HEK293 (cell line): Measurements from ENCODE around the gene OLFM2.

Experiments
- EGR2 ChIP-seq: fragments of 450-650 bp; formaldehyde crosslinking; IDR thresholded peaks from 2 replicates; pipeline ENCODE4 v1.5.1; 2016; ENCODE audit warnings: low read depth, missing biosample characterization, missing genetic modification characterization
- KLF10 ChIP-seq: fragments of 450-650 bp; IDR thresholded peaks from 2 replicates; pipeline ENCODE4 v1.5.1; 2018; ENCODE audit warnings: missing biosample characterization, mild to moderate bottlenecking, missing genetic modification characterization
- PATZ1 ChIP-seq: fragments of 450-650 bp; formaldehyde crosslinking; IDR thresholded peaks from 2 replicates; pipeline ENCODE4 v1.5.1; 2016; ENCODE audit warnings: missing biosample characterization, missing genetic modification characterization
- PRDM1 ChIP-seq: fragments of 450-650 bp; formaldehyde crosslinking; IDR thresholded peaks from 2 replicates; pipeline ENCODE4; 2016; ENCODE audit warnings: missing biosample characterization, missing genetic modification characterization
- SCRT2 ChIP-seq: fragments of 450-650 bp; formaldehyde crosslinking; IDR thresholded peaks from 2 replicates; pipeline ENCODE4 v1.5.1; 2016; ENCODE audit warnings: missing biosample characterization, missing genetic modification characterization
- YY1 ChIP-seq: fragments of 450-650 bp; formaldehyde crosslinking; IDR thresholded peaks from 2 replicates; pipeline ENCODE4 v1.5.1; 2018; ENCODE audit warnings: missing biosample characterization, missing genetic modification characterization
- ZBTB10 ChIP-seq: fragments of 450-650 bp; formaldehyde crosslinking; IDR thresholded peaks from 2 replicates; pipeline ENCODE4 v1.5.1; 2016; ENCODE audit warnings: missing biosample characterization, missing genetic modification characterization
- ZBTB21 ChIP-seq: fragments of 450-650 bp; formaldehyde crosslinking; IDR thresholded peaks from 2 replicates; pipeline ENCODE4 v1.5.1; 2017; ENCODE audit warnings: missing biosample characterization, missing genetic modification characterization
- ZBTB6 ChIP-seq: fragments of 450-650 bp; formaldehyde crosslinking; IDR thresholded peaks from 2 replicates; pipeline ENCODE4 v1.5.1; 2017; ENCODE audit warnings: missing biosample characterization, missing genetic modification characterization
- ZFP3 ChIP-seq: fragments of 450-650 bp; formaldehyde crosslinking; IDR thresholded peaks from 2 replicates; pipeline ENCODE4 v1.5.1; 2016; ENCODE audit warnings: low read depth, missing biosample characterization, missing genetic modification characterization
- ZNF121 ChIP-seq: fragments of 450-650 bp; formaldehyde crosslinking; IDR thresholded peaks from 2 replicates; pipeline ENCODE4 v1.5.1; 2016; ENCODE audit warnings: missing biosample characterization, missing genetic modification characterization
- ZNF138 ChIP-seq: fragments of 450-650 bp; formaldehyde crosslinking; IDR thresholded peaks from 2 replicates; pipeline ENCODE4 v1.5.1; 2016; ENCODE audit warnings: missing biosample characterization, missing genetic modification characterization, borderline replicate concordance
- ZNF146 ChIP-seq: fragments of 450-650 bp; formaldehyde crosslinking; IDR thresholded peaks from 2 replicates; pipeline ENCODE4 v1.5.1; 2016; ENCODE audit warnings: missing biosample characterization, missing genetic modification characterization
- ZNF184 ChIP-seq: fragments of 450-650 bp; IDR thresholded peaks from 2 replicates; pipeline ENCODE4 v1.5.1; 2018; ENCODE audit warnings: missing biosample characterization, mild to moderate bottlenecking, missing genetic modification characterization
- ZNF223 ChIP-seq: fragments of 450-650 bp; formaldehyde crosslinking; IDR thresholded peaks from 2 replicates; pipeline ENCODE4 v1.5.1; 2016; ENCODE audit warnings: missing biosample characterization, missing genetic modification characterization
- ZNF311 ChIP-seq: fragments of 450-650 bp; formaldehyde crosslinking; IDR thresholded peaks from 2 replicates; pipeline ENCODE4 v1.5.1; 2017; ENCODE audit warnings: missing biosample characterization, missing genetic modification characterization, borderline replicate concordance
- ZNF394 ChIP-seq: fragments of 450-650 bp; formaldehyde crosslinking; IDR thresholded peaks from 2 replicates; pipeline ENCODE4 v1.5.1; 2016; ENCODE audit warnings: missing biosample characterization, missing genetic modification characterization, mild to moderate bottlenecking, moderate library complexity, borderline replicate concordance
- ZNF514 ChIP-seq: fragments of 450-650 bp; formaldehyde crosslinking; IDR thresholded peaks from 2 replicates; pipeline ENCODE4 v1.5.1; 2016; ENCODE audit warnings: missing biosample characterization, missing genetic modification characterization
- ZNF544 ChIP-seq: fragments of 450-650 bp; formaldehyde crosslinking; IDR thresholded peaks from 2 replicates; pipeline ENCODE4 v1.5.0; 2017; ENCODE audit warnings: missing biosample characterization, missing genetic modification characterization
- ZNF555 ChIP-seq: fragments of 450-650 bp; formaldehyde crosslinking; conservative IDR thresholded peaks from 2 replicates; pipeline ENCODE4 v1.5.1; 2017; ENCODE audit warnings: missing biosample characterization, mild to moderate bottlenecking, missing genetic modification characterization, inconsistent platforms
- ZNF561 ChIP-seq: fragments of 450-650 bp; IDR thresholded peaks from 2 replicates; pipeline ENCODE4 v1.5.1; 2018; ENCODE audit warnings: missing biosample characterization, missing genetic modification characterization, borderline replicate concordance
- ZNF600 ChIP-seq: fragments of 450-650 bp; formaldehyde crosslinking; IDR thresholded peaks from 2 replicates; pipeline ENCODE4 v1.5.1; 2016; ENCODE audit warnings: missing biosample characterization, missing genetic modification characterization
- ZNF610 ChIP-seq: fragments of 450-650 bp; formaldehyde crosslinking; IDR thresholded peaks from 2 replicates; pipeline ENCODE4 v1.5.1; 2016; ENCODE audit warnings: missing biosample characterization, missing genetic modification characterization, borderline replicate concordance
- ZNF626 ChIP-seq: fragments of 450-650 bp; sonication (Bioruptor Pico); formaldehyde crosslinking; IDR thresholded peaks from 2 replicates; pipeline ENCODE4 v1.5.1; 2018; ENCODE audit warnings: missing biosample characterization, missing genetic modification characterization, inconsistent platforms
- ZNF645 ChIP-seq: fragments of 450-650 bp; formaldehyde crosslinking; IDR thresholded peaks from 2 replicates; pipeline ENCODE4; 2016; ENCODE audit warnings: missing biosample characterization, missing genetic modification characterization
- ZNF658 ChIP-seq: fragments of 450-650 bp; formaldehyde crosslinking; IDR thresholded peaks from 2 replicates; pipeline ENCODE4; 2016; ENCODE audit warnings: missing biosample characterization, missing genetic modification characterization
- ZNF704 ChIP-seq: fragments of 450-650 bp; formaldehyde crosslinking; IDR thresholded peaks from 2 replicates; pipeline ENCODE4 v1.5.1; 2016; ENCODE audit warnings: missing biosample characterization, missing genetic modification characterization
- ZNF76 ChIP-seq: fragments of 450-650 bp; formaldehyde crosslinking; IDR thresholded peaks from 2 replicates; pipeline ENCODE4; 2016; ENCODE audit warnings: low read depth, missing biosample characterization, missing genetic modification characterization, borderline replicate concordance
- ZNF830 ChIP-seq: fragments of 450-650 bp; IDR thresholded peaks from 2 replicates; pipeline ENCODE4 v1.5.0; 2018; ENCODE audit warnings: missing biosample characterization, missing genetic modification characterization, low read depth, mild to moderate bottlenecking, moderate library complexity
- ZSCAN5A ChIP-seq: fragments of 450-650 bp; formaldehyde crosslinking; IDR thresholded peaks from 2 replicates; pipeline ENCODE4 v1.5.1; 2016; ENCODE audit warnings: missing biosample characterization, missing genetic modification characterization

The OLFM2 gene

GRCh38 chr19:9834726-9835506, 101.4 kb downstream of the OLFM2 start, which contains the start of gene PIN1 (continued):
- no peak for TF ChIP-seq ZNF311 (tag by site-specific recombination)
- TF ChIP-seq EGR2 (tag by site-specific recombination) = peak; percentile 89
- TF ChIP-seq ZNF561 (tag by site-specific recombination) = peak; percentile 51; the same call in 1 of the 2 replicates
- no peak for TF ChIP-seq ZNF184
- TF ChIP-seq ZNF830 (tag by site-specific recombination) = no peak
- TF ChIP-seq ZNF514 (tag by site-specific recombination) = no peak
- no peak for TF ChIP-seq ZFP3 (tag by site-specific recombination)
- TF ChIP-seq ZNF704 = no peak
- TF ChIP-seq PATZ1 (tag by site-specific recombination) = peak; percentile 73; the same call in 1 of the 2 replicates
- TF ChIP-seq PRDM1 (tag by site-specific recombination) = no peak
- no peak for TF ChIP-seq ZNF544 (tag by site-specific recombination)
- TF ChIP-seq ZBTB6 (tag by site-specific recombination) = no peak
- no peak; the same call in 1 of the 2 replicates for TF ChIP-seq SCRT2 (tag by site-specific recombination)
- TF ChIP-seq ZNF645 (tag by site-specific recombination) = no peak
- TF ChIP-seq ZNF600 (tag by site-specific recombination) = peak; percentile 49; the same call in 1 of the 2 replicates
- TF ChIP-seq ZNF555 (tag by site-specific recombination) = no peak
- peak; percentile 86 for TF ChIP-seq KLF10 (tag by site-specific recombination)
- TF ChIP-seq ZNF223 (tag by site-specific recombination) = no peak
- no peak for TF ChIP-seq ZBTB21 (tag by site-specific recombination)
- peak; percentile 75 for TF ChIP-seq YY1 (tag by site-specific recombination)
- TF ChIP-seq ZNF76 = no peak
- no peak for TF ChIP-seq ZNF610 (tag by site-specific recombination)
- TF ChIP-seq ZNF394 (tag by site-specific recombination) = peak; percentile 97
- no peak for TF ChIP-seq ZBTB10 (tag by site-specific recombination)
- no peak for TF ChIP-seq ZNF146 (tag by site-specific recombination)
- no peak for TF ChIP-seq ZNF138 (tag by site-specific recombination)
- no peak for TF ChIP-seq ZNF658
- TF ChIP-seq ZNF626 (tag by site-specific recombination) = no peak
- TF ChIP-seq ZSCAN5A (tag by site-specific recombination) = no peak
- TF ChIP-seq ZNF121 (tag by site-specific recombination) = no peak
